ENCODE results near the gene ISY1. TPM values are rescaled to one million over a fixed set of nuclear protein-coding genes. Genes with fewer than 3 reads are reported as not detected.
"Not testable (repeated sequence)": the region's sequence is repeated elsewhere in the genome, so short reads cannot be mapped to it uniquely, and the experiment has no call there.

ISY1 gene
- total RNA-seq, 1 experiment from 2014 or later = 51.2 TPM

GRCh38 chr3:129120254-129121004 lies 40.4 kb downstream of the ISY1 start:
- peak; percentile 96 for DNase-seq (ENCODE audit: low spot score)

- DNase-seq (ENCODE audit: low spot score) = no peak
These were observed 41.3 kb downstream of the ISY1 start for GRCh38 chr3:129119365-129120100.

DNA sequence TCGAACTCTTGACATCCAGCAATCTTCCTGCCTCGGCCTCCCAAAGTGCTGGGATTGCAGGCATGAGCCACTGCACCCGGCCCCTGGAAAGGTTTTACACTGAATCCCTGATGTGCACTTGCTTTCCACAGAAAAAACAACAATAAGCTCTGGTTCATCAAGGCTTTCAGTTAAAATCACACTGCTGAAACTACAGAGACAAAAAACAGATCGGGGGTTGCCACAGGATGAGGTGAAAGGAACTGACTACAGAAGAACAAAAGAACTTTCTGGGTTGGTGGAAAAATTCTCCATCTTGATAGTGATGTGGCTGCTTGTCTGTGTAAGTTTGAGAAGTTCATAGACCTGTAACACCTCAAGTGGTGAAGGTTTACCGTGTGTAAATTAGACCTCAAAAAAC lies 42.1 kb downstream of the ISY1 start:
- DNase-seq (ENCODE audit: low spot score) = no peak

DNA sequence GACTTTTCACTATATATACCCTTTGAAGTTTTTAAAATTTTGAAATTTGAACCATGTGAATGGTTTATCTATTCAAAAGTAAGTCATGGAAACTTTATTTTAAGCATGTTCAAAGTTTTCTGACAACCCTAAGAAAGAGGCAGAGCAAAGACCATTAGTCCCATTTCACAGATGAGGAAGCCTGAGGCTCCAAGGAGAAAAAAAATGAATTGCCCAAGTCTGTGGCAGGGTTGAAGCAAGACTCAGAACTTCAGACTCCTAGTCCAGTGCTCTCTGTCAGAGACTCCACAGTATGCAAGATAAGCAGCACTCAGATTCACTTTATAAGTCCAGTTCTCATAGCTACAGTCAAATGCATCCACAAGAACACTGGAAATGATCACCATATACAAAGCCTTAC lies 43.7 kb downstream of the ISY1 start:
- DNase-seq (ENCODE audit: low spot score) = no peak

- no peak for DNase-seq (ENCODE audit: low spot score)
These were observed 44.3 kb downstream of the ISY1 start for GRCh38 chr3:129116482-129116946.

- DNase-seq (ENCODE audit: low spot score) = no peak
These were observed 46.4 kb downstream of the ISY1 start for GRCh38 chr3:129114455-129114854.

DNA sequence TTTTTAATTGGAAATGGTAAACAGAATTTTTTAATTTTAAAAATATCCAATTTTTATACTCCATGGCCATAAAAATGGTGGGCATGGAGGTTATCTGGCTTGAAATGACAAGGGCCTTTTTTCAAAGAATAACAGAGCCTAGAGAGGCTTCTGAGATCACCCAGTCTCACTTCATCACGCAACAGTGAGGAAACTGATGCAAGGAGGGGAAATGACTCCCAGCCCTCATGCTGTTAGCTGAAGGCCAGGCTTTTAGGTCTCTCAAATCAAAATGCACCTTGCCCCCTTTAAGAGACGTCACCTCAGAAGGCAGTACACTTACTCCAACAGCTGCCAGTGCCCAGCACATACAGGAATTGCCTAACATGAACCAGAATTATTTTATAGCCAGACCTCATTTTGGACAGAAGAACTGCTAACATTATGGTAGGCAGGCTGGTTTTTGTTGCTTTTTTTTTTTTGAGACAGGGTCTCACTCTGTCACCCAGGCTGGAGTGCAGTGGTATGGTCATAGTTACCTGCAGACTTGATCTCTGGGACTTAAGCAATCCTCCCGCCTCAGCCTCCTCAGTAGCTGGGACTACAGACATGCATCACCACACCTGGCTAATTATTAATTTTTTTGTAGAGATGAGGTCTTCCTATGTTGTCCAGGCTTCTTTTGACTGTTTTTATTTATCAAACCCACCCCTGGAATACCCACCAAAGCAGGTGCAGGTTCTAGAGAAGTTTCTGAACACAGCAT lies 48.4 kb downstream of the ISY1 start:
- no peak for DNase-seq (ENCODE audit: low spot score)

- DNase-seq (ENCODE audit: low spot score) = not testable (repeated sequence)
These were observed 49.6 kb downstream of the ISY1 start for GRCh38 chr3:129111076-129111780.

DNA sequence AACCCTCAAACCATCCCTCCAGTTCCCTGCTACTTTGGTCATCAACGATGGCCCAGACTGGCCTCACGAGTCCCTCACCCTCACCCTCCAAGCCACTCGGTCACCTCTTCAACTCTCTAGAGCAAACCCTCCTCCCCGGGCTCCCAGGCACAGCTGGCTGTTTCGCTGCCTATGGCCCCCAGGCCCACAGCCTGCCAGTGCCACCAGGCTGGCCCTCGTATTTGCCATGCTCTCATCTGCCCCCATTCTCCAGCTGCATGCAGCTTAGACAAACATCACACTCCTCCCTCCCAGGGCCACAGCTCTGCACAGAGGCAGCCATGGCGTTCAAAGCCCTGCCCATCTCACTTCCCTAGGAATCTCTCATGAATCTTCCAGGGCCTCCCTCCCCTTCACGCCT lies 53.1 kb downstream of the ISY1 start:
- DNase-seq (ENCODE audit: low spot score) = no peak

- DNase-seq (ENCODE audit: low spot score) = no peak
These were observed 53.8 kb downstream of the ISY1 start for GRCh38 chr3:129106866-129107565.

GRCh38 chr3:129106320-129106719 lies 54.5 kb downstream of the ISY1 start:
- no peak for DNase-seq (ENCODE audit: low spot score)

- DNase-seq (ENCODE audit: low spot score) = no peak
These were observed 55.0 kb downstream of the ISY1 start for GRCh38 chr3:129105862-129106261.

DNA sequence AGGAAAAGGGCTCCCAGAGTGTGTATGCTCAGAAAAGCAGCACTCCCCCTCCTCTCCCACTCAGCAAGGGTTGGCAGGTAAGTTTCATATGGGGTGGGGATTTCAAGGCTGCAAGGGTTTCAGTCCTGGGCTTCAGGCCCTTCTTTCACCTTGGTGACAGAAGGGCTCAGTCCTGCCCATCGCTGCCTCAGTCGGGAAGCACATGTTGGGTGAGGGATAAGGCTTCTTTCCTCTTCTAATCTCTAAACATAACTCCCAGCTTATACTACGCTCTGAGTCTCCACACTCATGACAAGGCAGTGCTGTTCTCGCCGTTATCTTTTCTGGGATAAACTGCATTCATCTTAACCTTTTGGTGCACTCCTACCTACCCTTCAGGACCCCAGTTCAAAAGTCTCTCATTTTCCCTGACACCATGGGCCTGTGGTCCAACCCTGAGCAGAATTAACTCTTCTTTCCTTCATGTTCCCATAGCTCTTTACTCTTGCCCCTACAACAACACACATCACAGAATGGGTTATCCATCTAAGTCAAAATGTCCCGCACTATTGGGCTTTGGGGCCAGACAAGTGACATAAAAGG lies 56.3 kb downstream of the ISY1 start:
- DNase-seq (ENCODE audit: low spot score) = no peak

DNA sequence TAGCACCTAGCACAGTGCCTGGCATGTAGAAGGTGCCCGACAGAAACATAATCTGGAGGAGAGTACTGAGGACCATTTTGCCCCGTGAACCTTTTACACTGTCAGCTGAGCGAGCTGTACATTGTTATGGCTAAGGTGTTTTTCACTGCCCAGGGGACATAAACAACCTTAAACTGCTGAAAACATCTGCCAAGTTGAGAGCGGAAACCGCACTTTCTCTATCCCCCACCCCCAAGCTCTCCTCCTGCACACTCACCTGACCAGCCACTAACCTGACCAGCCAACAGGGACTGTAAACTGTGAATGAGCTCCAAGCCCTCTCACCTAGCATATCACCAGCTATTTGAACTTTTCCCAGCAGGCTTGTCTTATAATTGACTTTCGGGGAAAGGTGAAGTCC lies 56.8 kb downstream of the ISY1 start:
- DNase-seq (ENCODE audit: low spot score) = no peak

- no peak for DNase-seq (ENCODE audit: low spot score)
These were observed 57.6 kb downstream of the ISY1 start for GRCh38 chr3:129103296-129103695.

DNA sequence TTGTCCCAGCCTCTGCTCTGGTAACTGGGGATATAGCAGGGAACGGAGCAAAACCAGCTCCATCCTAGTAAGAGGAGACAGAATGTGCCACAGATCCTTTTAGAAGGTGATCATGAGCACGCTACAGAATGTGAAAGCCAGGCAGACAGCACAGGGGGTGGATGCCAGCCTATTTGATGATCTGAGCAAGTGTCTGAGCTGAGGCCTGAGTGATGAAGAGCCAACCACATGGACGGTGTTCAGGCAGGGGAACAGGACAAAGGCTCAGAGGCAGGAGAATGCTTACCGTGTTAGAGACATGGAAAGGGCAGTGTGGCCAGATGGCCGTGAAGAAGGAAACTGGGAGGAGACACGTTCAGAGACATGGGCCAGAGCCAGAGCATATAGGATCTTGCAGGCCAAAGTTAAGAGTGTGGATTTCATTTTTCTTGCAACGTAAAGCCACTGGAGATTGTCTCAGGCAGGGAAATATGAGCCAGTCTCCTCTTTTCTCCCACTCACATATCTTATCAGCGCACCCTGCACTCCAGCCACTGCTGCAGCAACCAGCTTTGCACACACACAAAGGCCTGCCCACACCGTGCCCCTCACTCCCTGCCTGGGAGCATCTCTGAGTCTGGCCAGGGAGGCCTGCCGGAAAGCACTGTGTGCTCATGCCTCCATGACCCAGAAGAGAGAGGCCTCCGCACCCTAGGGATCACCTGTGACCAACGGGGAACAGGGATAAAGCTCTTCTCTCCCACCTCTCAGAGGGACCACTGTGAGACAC lies 59.3 kb downstream of the ISY1 start:
- DNase-seq (ENCODE audit: low spot score) = no peak

GRCh38 chr3:129100274-129100673 lies 60.6 kb downstream of the ISY1 start:
- DNase-seq (ENCODE audit: low spot score) = no peak

DNA sequence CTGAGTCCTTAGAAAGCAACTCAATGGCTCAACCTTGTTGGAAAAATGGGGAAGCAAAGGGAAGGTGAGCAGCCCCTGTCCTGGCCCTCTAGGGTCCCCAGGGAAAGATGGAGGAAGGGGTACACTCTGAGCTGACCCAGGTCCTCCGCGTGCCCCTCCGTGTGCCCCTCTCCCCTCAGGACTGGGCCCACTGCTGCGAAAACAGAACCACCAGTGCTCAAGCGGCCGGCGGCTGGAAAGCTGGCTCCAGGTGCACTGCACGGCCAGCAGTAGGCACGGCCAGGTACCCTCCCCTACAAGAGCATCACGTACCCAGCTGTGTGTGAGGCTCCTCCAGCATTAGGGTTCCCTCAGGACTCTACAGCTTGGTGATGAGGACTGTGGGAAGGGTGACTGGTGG lies 65.6 kb downstream of the ISY1 start:
- no peak for DNase-seq (ENCODE audit: low spot score)

DNA sequence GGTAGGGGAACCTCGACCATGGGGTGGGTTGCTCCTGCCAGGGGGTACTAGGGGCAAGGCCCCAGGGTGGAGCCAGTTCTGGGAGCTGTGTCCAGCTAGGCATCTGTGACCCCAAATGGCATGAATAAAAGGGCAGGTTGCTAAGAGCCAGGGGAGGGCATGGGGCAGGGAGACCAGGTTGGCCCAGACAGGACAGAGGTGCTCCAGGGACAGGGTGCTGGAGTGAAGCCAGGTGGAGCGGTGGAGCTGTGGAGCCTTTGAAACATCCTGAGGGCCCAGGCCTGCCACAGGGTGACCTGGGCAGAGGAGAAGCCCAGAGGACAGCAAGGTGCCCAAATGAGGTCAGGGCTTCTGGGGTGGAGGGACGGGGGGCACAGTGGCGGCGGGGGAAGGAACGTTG lies 72.6 kb downstream of the ISY1 start:
- DNase-seq (ENCODE audit: low spot score) = not testable (repeated sequence)

GRCh38 chr3:129087904-129088303 lies 73.0 kb downstream of the ISY1 start:
- not testable (repeated sequence) for DNase-seq (ENCODE audit: low spot score)
